C4-2B (cell line): ENCODE measurements around the gene SARS1.
"Not testable (repeated sequence)": the region's sequence is repeated elsewhere in the genome, so short reads cannot be mapped to it uniquely, and the experiment has no call there.

ENCODE experiments used
- H3K27ac ChIP-seq: fragments of 450-650 bp; 2 replicates; pipeline ENCODE4 v1.5.1; 2017
- CTCF ChIP-seq: fragments of 450-650 bp; conservative IDR thresholded peaks from 2 replicates; pipeline ENCODE4 v1.5.1; 2017; ENCODE audit warnings: mild to moderate bottlenecking
- ZFX ChIP-seq: fragments of 450-650 bp; IDR thresholded peaks from 2 replicates; pipeline ENCODE4 v1.6.1; 2017

SARS1 gene

GRCh38 chr1:109208394-109208793, 5.3 kb upstream of the SARS1 start:
- no peak overlapping the region for H3K27ac ChIP-seq
- TF ChIP-seq CTCF (no peak), ZFX (no peak)

- H3K27ac ChIP-seq = no peak overlapping the region
- TF ChIP-seq ZFX = no peak
- no peak for TF ChIP-seq CTCF
Measured at GRCh38 chr1:109208836-109209463, 4.8 kb upstream of the SARS1 start.

GRCh38 chr1:109210058-109210457, 3.7 kb upstream of the SARS1 start:
- no peak overlapping the region for H3K27ac ChIP-seq
- no peak for TF ChIP-seq CTCF

GRCh38 chr1:109213345-109213823, 334 bp upstream of the SARS1 start:
- H3K27ac ChIP-seq = peak overlapping the region; percentile 80
- TF ChIP-seq ZFX (no peak), CTCF (no peak)

GRCh38 chr1:109214695-109215623, 1.2 kb downstream of the SARS1 start:
- TF ChIP-seq CTCF (no peak), ZFX (no peak)
- peak overlapping the region; percentile 80 for H3K27ac ChIP-seq

GRCh38 chr1:109216662-109217061, 2.9 kb downstream of the SARS1 start:
- TF ChIP-seq ZFX (no peak), CTCF (no peak)
- no peak overlapping the region for H3K27ac ChIP-seq

GRCh38 chr1:109218516-109218915, 4.8 kb downstream of the SARS1 start:
- no peak overlapping the region for H3K27ac ChIP-seq
- no peak for TF ChIP-seq CTCF

GRCh38 chr1:109221201-109221600, 7.5 kb downstream of the SARS1 start:
- not testable (repeated sequence) for H3K27ac ChIP-seq
